Measurements from ENCODE around the gene AGBL5. TPM values are rescaled to one million over a fixed set of nuclear protein-coding genes. Genes with fewer than 3 reads are reported as not detected.

The AGBL5 gene
- total and polyA plus RNA-seq, 8 donors, result 7.8 to 29.0 (median 12.2) TPM

DNA sequence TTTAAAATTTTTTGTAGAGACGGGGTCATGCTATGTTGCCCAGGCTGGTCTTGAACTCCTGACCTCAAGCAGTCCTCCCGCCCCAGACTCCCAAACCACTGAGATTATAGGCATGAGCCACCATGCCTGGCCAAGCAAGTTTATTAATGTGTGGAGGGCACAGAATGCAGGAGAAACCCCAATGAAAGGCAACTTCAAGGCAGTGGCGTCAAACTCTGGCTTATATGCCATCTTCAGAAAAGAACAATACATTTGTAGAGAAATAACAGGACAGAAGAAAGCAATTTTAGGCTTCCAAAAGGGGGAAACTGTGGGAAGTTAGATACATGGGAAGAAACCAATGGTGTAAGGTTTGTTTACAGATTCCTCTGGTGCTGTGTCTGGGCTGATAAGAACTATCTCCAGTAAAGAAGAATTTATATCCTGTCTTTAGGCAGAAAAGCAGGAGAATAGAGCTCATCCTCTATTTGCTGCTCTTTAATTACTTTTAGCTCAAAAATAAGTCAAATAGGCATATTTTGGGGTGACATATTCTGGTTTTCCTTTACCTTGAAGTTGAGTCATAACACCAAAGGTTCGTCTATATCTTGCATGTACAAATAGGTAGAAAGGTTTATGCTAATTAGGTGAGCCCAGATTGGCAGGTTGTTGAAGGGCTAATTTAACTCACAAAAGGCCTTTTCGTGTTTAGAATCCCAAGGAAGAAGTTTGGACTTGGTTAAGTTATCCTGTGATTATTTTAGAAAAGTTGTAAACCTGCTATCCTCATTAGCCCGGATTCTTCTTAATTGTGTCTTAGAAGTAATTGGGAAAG, 44.7 kb upstream of the AGBL5 start:
- no peaks in the 10 kb centered on the region for H3K9me3 ChIP-seq
- WGBS, 5 donors, result 63 to 74% (median 67%) methylated on average over 6 of the region's 6 CpGs
- no peaks in the 10 kb centered on the region for H3K36me3 ChIP-seq
- no peak for DNase-seq
- TF ChIP-seq POLR2A (IDR thresholded peaks at IDR 0.05), result no peak
- H3K4me1 ChIP-seq, result peaks cover 4 to 18% (median 10%) of the 10 kb centered on the region in 4 donors
- no peak overlapping the region for H3K27ac ChIP-seq
- intact Hi-C loops (cut with DNase I; ENCODE audit: low total_unique reads), result no loop called here
- H3K4me3 ChIP-seq, result no peak overlapping the region
- H3K27me3 ChIP-seq, result no peaks in the 10 kb centered on the region

DNA sequence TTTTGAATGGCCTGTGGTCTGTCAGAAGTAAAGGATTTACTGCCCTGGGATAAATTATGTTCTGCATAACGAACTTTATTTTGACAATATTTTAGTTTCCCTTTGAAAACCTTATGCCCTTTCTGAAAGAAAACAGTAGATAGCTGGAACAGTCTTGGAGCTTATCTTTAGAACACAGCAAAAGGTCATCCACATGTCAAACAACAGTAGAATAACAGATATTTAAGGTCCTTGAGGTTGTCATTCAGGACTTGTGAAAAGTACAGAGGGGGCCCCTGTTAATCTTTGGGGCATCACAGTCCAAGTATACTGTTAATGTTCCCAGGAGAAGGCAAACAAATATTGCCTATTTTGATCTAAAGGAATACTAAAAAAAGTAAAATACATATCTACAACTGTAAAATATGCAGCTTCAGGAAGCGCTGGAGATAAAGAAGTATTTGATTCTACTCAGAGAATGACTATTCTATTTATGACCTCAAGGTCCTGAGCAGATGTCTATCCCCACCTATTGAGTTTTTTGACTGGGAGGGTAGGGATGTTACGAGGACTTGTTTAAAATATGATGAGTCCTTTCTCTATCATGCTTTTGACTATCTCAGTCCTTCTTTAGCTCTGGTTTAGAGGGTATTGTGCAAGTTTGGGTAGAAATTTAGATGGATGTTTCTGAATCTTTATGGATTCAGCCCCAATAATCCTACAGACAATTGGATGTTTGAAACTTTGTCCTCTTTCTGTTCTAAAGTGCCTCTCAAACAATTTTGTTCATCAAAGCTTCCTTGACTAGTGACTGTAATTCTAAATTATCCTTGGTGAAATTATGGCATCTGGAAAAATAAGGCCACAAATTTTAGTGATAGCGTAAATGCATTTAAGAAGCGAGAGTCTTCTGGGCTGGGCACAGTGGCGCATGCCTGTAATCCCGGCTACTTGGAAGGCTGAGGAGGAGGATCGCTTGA, 43.8 kb upstream of the AGBL5 start:
- intact Hi-C loops (cut with DNase I; ENCODE audit: low total_unique reads), result no loop called here
- TF ChIP-seq, protein P1, sequence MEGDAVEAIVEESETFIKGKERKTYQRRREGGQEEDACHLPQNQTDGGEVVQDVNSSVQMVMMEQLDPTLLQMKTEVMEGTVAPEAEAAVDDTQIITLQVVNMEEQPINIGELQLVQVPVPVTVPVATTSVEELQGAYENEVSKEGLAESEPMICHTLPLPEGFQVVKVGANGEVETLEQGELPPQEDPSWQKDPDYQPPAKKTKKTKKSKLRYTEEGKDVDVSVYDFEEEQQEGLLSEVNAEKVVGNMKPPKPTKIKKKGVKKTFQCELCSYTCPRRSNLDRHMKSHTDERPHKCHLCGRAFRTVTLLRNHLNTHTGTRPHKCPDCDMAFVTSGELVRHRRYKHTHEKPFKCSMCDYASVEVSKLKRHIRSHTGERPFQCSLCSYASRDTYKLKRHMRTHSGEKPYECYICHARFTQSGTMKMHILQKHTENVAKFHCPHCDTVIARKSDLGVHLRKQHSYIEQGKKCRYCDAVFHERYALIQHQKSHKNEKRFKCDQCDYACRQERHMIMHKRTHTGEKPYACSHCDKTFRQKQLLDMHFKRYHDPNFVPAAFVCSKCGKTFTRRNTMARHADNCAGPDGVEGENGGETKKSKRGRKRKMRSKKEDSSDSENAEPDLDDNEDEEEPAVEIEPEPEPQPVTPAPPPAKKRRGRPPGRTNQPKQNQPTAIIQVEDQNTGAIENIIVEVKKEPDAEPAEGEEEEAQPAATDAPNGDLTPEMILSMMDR (IDR thresholded peaks at IDR 0.05), result no peak
- Histone ChIP-seq H3K4me1 (peaks cover 4 to 18% (median 10%) of the 10 kb centered on the region in 4 donors), H3K4me3 (no peak overlapping the region), H3K27ac (no peak overlapping the region), H3K27me3 (no peaks in the 10 kb centered on the region), H3K9me3 (no peaks in the 10 kb centered on the region), H3K36me3 (no peaks in the 10 kb centered on the region)
- WGBS, 5 donors, result 69 to 85% (median 76%) methylated on average over 8 of the region's 8 CpGs
- DNase-seq, result no peak

DNA sequence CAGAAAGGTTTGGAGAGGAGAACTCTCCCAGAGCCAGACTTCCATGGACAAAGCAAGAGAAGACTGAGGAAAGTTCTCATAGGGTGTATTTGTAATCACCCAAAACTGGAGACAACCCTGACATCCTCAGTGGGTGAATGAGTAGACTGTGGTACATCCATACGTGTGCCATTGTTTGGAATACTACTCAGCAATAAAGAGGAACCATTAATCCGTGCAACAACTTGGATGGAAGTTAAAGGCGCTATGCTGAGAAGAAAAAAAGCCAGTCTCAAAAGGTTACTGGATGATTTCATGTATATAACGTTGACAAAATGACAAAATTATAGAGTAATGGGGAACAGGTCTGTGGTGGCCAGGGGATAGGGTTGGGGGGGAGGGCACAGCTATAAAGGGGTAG, 42.8 kb upstream of the AGBL5 start:
- H3K36me3 ChIP-seq, result no peaks in the 10 kb centered on the region
- 92 to 97% (median 95%) methylated on average over 4 of the region's 4 CpGs for WGBS, 5 donors
- no peak overlapping the region for H3K4me3 ChIP-seq
- TF ChIP-seq EP300 (IDR thresholded peaks at IDR 0.05), result no peak
- no peak for TF ChIP-seq POLR2AphosphoS5 (IDR thresholded peaks at IDR 0.05)
- TF ChIP-seq, protein P1 (IDR thresholded peaks at IDR 0.05), result no peak
- no peak for TF ChIP-seq POLR2A (IDR thresholded peaks at IDR 0.05)
- peaks cover 4 to 18% (median 10%) of the 10 kb centered on the region in 4 donors for H3K4me1 ChIP-seq
- no peaks in the 10 kb centered on the region for H3K27me3 ChIP-seq
- intact Hi-C loops (cut with DNase I; ENCODE audit: low total_unique reads), result no loop called here
- no peaks in the 10 kb centered on the region for H3K9me3 ChIP-seq
- no peak overlapping the region for H3K27ac ChIP-seq
- DNase-seq, result no peak

DNA sequence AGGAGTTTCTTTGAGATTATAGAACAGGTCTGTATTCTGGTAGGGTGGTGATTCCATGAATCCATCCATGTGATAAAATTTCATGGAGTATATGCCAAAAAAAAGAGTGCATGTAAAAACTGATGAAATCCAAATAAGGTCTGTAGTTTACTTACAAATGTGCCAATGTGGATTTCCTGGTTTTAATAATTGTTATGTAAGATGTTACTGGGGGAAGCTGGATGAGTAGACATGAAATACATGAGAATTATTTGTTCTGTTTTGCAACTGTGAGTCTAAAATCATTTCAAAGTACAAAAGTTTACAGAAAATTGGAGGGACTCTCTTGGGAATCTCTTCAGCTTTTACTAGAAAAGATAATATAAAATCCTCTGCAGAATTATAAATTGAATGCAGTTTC, 42.4 kb upstream of the AGBL5 start:
- peaks cover 4 to 18% (median 10%) of the 10 kb centered on the region in 4 donors for H3K4me1 ChIP-seq
- no peak overlapping the region for H3K4me3 ChIP-seq
- no peaks in the 10 kb centered on the region for H3K27me3 ChIP-seq
- intact Hi-C loops (cut with DNase I; ENCODE audit: low total_unique reads), result no loop called here
- no peak for DNase-seq
- H3K36me3 ChIP-seq, result no peaks in the 10 kb centered on the region
- TF ChIP-seq, protein P1 (IDR thresholded peaks at IDR 0.05), result no peak
- TF ChIP-seq EP300 (IDR thresholded peaks at IDR 0.05) (no peak), POLR2A (IDR thresholded peaks at IDR 0.05) (no peak), POLR2AphosphoS5 (IDR thresholded peaks at IDR 0.05) (no peak)
- H3K27ac ChIP-seq, result no peak overlapping the region
- no peaks in the 10 kb centered on the region for H3K9me3 ChIP-seq

Data from stomach (tissue), 9 donors.